BLaER1 (cell line): ENCODE results near the gene RNF168.

Source experiments
- H3K27ac ChIP-seq: shearing (Covaris generic); formaldehyde crosslinking; 2 replicates; pipeline ENCODE4 v1.8.1; 2022
- H3K27me3 ChIP-seq: shearing (Covaris generic); formaldehyde crosslinking; 2 replicates; pipeline ENCODE4 v1.8.1; 2022
- H3K36me3 ChIP-seq: shearing (Covaris generic); formaldehyde crosslinking; 2 replicates; pipeline ENCODE4 v1.8.1; 2022
- H3K4me1 ChIP-seq: shearing (Covaris generic); formaldehyde crosslinking; 2 replicates; pipeline ENCODE4 v1.8.1; 2022
- H3K4me2 ChIP-seq: shearing (Covaris generic); formaldehyde crosslinking; 2 replicates; pipeline ENCODE4 v1.8.1; 2022
- H3K4me3 ChIP-seq: shearing (Covaris generic); formaldehyde crosslinking; 2 replicates; pipeline ENCODE4 v1.8.1; 2022
- H3K9ac ChIP-seq: shearing (Covaris generic); formaldehyde crosslinking; 2 replicates; pipeline ENCODE4 v1.8.1; 2022
- H3K9me3 ChIP-seq: shearing (Covaris generic); formaldehyde crosslinking; 2 replicates; pipeline ENCODE4 v1.8.1; 2022
- H4K20me1 ChIP-seq: shearing (Covaris generic); formaldehyde crosslinking; 2 replicates; pipeline ENCODE4 v1.8.1; 2022
- Cebpa-rat ChIP-seq: shearing (Covaris generic); IDR thresholded peaks from 2 replicates; pipeline ENCODE4 v1.8.1; 2022

RNF168 gene

DNA sequence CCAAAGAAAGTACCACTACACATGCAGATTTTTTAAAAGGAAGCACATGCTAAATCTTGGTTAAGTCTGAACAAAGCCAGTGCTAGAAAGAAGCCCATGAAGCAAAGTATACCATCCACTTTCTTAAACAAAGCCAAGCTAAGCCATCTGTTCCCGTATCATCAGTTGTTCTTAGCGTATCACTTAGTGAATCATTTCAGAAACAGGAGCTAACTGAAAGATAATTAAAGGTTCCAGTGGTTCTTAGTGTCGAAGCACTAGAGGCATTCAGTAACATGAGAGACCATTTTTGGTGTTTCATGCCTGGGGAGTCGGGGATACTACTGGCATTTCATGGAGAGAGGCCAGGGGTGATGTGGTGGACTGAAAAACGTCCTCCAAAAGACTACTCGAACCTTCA, 84.2 kb downstream of the RNF168 start:
- Histone ChIP-seq H3K9ac (no peak overlapping the region), H3K27ac (no peak overlapping the region), H3K4me1 (peaks cover 8% of the 10 kb centered on the region), H3K36me3 (peaks cover 75% of the 10 kb centered on the region), H3K4me3 (no peak overlapping the region), H3K27me3 (no peaks in the 10 kb centered on the region), H3K9me3 (peaks cover 64% of the 10 kb centered on the region), H3K4me2 (no peak overlapping the region), H4K20me1 (peaks cover 100% of the 10 kb centered on the region)
- no peak for TF ChIP-seq Cebpa-rat
